GM21515 (cell line): ENCODE measurements around the gene SHCBP1.
"Not testable (repeated sequence)": the region's sequence is repeated elsewhere in the genome, so short reads cannot be mapped to it uniquely, and the experiment has no call there.

Experiments
- ATAC-seq: cut with Tn5 transposase; IDR thresholded peaks from one replicate; pipeline ENCODE4 v1.9.1; 2021; ENCODE audit not compliant: unreplicated experiment

SHCBP1 gene

DNA sequence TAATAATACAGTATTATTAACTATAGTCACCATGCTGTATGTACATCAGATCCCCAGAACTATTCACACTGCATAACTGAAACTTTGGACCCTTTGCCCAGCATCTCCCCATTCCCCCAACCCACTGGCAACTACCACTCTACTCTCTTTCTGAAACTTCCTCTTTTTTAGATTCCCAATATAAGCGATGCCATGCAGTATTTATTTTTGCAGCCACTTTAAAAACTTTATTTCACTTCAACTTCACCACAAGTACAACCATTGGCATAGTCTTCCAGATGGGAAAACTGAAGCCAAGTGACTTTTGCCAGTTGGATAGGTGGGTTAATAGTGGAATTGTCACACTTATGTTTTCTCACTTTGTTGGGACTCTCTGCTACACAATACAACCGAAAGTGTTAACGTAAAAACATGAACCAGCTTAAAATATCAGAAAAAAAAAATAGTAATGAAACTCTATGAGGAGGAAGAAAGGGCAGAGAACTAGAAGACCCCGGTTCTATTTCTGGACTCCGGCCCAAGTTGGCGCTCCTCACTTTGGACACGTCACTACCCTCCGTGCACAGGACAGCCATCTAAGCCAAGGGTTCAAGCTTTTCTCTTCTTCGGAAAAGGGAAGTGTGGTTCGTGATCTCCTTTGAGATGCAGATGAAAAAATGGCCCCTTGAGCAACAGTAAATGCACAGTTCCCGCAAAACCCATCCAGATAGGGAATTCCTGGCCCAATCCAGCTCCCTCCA is 743 bp downstream of the SHCBP1 start:
- peak; percentile 15 for ATAC-seq

DNA sequence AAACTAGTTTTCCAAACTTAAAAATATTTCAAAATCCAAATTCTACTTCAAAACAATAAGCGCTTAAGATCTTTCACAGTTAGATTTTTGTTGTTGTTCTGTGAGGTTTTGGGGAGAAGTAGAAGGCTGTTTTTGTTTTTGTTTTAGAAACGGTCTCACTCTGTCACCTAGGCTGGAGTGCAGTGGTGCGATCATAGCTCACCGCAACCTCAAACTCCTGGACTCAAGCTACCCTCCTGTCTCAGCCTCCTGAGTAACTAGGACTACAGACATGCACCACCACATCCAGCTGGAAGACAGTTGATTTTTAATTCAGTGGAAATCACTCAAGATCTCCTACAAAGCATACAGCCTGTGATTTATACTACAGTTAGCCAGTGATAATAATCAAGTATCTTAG is 2.7 kb downstream of the SHCBP1 start:
- ATAC-seq, result no peak

DNA sequence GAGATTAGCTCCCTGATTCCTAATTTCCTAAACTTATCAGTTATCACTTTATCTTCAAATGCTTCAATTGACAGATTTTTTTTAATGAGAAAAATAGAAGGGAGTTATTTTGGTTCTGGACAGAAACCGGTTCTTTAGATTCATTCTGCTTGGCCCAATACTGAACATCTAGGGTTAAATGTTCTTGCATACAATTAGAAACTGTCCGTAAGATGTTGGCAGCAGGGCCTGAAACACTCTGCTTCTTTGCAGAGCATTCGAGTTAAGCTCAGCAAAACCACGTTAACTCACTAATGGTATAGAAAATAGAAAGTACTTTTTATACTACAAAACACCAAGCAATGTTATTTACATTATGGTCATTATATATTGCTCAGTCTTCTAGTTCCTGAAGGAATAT is 7.2 kb downstream of the SHCBP1 start:
- ATAC-seq, result no peak

DNA sequence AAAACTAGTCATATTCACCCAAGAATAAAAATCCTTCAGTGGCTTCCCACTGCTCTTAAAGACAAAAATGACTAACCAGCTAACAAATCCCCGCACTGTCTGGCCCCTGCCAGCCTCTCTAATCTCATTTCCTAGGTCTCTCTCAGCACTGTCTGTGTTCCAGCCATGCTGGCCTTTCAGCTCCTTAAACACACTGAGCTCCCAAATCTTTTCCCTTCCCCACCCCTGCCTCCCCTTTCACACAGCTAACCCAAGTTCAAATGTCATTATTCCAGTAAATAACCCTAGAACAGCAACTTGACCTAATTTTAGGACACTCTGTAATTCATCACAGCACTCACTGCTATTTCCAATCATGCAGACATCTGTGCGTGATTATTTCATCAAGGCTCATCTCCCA is 7.8 kb downstream of the SHCBP1 start:
- no peak for ATAC-seq

DNA sequence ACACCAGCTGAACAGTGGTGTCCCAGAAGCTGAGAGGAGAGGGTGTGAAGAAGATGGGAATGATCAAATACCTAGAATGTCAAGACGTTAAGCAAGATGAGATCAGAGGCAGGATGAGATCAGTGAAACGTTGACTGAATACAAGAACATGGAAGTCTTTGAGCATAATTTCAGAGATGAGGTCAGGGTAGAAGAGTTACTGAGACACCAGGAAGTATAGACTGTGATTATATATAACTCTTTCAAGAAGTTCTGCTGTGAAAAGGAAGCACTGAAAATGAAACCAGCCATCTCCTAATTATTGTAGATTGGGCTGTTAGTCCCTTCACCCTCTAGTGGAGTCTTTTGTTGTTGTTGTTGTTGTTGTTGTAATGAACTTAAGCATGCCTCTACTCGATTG is 9.1 kb downstream of the SHCBP1 start:
- peak; percentile 70 for ATAC-seq

DNA sequence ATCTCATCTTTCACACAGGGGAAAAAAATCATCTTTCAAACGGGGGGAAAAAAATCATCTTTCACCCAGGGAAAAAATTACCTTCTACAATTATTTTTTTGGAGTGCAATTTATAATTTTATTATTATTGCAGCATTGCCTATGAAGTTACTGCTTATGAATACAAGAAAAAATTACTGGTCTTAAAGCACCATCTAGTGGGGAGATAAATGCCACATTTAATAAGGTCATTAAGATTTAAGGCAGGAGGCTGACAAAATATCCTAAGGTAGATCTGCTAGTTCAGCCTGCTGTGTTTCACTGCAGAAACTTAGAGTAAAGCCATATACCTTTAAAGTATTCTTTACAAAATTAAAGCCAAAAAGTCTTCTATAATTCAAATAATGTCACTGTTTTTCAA is 13.7 kb downstream of the SHCBP1 start:
- ATAC-seq, result no peak

DNA sequence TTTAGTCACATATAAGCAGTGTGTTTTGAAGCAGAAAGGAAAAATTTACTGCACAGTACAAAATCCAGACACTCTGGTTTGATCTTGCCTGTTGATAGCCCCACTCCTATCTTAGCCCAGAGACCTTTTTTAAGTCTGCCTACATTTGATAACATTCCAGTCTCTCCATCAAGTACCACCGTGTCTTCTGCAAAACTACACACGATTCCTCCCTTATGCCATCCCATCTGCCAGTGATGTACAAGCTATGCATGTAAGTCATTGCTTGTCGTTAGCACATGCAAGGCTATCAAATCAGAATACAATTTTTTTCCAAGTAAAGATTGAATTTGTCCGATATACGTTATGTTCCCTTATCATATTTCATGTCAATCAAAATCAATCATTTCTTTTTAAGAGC is 14.9 kb downstream of the SHCBP1 start:
- ATAC-seq, result no peak

DNA sequence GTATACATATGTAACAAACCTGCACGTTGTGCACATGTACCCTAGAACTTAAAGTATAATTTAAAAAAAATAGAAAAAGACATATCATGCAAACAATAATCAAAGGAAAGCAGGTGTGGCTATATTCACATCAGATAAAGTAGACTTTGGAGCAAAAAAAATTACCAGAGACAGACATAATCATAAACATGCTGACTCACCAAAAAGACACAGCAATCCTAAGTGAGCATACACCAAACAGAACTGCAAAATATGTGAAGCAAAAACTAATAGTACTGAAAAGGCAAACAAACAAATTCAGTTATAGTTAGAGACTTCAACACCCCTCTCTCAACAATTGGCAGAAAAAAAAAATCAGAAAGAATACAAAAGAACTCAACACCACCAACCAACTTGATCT is 29.9 kb downstream of the SHCBP1 start:
- ATAC-seq, result no peak

DNA sequence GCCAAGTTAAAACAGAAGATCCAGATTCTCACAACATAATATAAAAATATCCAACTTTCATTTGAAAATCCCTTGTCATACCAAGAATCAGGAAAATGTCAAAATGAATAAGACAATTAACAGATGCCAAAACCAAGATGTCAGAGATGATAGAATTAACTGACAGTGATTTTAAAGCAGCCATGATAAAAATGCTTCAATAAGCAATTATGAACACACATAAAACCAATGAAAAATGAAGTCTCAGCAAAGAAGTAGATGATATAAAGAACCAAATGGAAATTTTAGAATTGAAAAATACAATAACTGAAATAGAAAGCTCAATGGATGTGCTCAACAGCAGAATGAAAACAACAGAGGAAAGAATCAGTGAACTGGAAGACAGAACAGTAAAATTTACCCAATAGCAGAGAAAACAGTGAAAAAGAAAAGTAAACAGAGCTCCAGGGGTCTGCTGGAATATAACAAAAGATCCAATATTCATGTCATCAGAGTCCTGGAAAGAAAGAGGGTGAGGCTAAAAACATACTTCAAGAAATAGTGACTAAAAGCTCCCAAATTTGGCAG is 35.1 kb downstream of the SHCBP1 start:
- ATAC-seq, result no peak

DNA sequence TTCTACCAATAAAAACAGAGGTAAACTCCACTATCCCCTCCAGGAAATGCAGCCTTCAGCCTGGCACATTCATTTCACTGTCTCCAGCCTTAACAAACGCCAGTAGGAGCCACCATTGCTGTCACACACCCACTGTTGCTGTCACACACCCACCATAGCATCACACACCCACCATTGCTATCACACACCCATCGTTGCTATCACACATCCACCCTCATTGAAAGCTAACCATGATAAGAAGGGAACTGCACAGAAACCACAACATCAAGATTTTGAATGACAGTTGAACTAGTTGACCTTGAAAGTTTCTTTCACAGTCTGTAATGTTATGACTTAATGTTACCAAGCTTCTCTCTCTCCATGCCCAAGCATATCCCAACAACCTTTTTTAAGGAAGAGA is 38.1 kb downstream of the SHCBP1 start:
- ATAC-seq, result no peak

DNA sequence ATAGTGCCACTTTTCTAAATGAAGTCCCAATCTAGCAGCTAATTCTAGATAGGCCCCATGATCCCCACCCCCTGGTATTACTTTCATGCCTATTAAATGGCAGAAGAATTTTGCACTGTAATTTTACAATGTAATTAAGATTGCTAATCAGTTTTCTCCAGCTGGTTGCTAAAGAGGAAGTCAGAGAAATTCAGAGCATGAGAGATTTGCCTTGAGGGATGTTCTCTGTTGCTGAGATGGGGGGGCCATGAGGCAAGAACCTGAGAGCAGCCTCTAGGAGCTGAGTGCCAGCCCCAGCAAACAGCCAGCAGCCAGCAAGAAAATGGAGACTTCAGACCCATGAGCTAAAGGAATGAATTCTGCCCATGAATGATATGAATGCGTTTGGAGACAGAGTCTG is 38.9 kb downstream of the SHCBP1 start:
- ATAC-seq, result no peak

DNA sequence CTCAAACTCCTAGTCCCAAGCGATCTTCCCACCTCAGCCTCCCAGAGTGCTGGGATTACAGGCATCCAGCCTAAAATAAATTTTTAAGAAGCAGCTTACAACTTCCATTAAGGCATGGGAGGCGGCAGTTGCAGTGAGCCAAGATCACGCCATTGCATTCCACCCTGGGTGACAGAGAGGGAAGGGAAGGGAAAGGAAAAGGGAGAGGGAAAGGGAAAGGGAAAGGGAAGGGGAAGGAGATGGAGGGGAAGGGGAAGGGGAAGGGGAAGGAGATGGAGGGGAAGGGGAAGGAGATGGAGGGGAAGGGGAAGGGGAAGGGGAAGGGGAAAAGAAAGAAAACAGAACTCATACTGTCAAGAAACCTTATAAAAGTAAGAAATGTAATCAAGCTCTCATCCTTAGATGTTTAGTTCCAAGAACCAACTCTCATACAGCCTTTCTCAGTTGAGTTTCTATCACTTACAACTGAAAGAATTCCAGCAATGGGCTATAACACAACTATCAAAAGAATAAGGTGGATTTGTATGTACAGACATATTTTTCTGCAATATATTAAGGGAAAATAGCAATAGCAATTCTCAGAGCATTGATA is 43.1 kb downstream of the SHCBP1 start:
- ATAC-seq, result no peak

DNA sequence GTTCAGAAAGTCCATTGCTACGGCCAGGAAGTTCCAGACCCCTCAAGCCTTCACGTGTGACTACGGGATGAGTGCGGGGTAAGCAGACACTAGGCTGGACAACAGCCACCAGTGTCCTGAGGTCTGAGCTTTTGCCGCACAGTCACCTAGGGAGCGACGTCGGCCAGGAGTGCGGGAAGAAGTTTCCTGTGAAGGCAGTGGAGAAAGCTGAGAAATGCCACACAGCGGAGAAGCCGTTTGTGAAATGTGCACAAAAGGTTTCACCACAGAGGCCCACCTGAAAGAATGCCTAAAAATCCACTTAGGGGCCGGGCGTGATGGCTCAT is 47.4 kb downstream of the SHCBP1 start:
- ATAC-seq, result no peak

DNA sequence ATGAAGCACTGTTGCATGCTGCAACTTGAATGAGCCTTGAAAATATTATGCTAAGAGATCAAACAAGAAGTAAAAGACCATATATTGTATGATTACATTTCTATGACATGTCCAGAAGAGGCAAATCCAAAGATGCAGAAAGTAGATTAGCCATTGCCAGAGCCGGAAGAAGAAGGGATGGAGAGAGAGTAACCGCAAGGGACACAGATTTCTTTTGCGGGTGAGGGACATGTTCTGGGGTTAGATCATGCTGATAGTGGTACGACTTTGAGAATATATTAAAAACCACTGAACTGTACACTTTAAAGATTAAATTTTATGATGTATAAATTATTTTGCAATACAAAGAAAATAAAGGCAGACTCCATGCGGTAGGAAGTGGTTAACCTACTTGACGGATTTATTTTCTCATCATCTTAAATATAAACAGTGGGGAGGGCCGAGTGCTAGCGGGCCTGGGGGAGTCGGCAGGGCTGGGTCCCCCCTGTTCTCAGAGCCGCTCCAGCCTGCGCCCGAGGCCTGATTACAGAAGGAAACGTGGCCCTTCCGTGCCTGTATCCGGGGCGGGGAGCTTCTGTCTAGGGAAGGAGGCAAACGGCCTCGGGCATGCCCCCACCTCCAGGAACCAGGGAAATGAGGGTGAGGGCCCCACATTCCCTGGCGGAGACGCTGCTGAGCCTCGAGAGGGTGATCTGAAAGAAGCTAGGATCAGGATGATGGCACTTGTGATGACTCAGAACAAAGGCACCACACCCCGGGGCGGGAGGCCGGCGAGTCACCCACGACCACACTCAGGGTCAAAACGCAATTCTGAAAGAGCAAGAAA is 48.0 kb downstream of the SHCBP1 start:
- ATAC-seq, result no peak

DNA sequence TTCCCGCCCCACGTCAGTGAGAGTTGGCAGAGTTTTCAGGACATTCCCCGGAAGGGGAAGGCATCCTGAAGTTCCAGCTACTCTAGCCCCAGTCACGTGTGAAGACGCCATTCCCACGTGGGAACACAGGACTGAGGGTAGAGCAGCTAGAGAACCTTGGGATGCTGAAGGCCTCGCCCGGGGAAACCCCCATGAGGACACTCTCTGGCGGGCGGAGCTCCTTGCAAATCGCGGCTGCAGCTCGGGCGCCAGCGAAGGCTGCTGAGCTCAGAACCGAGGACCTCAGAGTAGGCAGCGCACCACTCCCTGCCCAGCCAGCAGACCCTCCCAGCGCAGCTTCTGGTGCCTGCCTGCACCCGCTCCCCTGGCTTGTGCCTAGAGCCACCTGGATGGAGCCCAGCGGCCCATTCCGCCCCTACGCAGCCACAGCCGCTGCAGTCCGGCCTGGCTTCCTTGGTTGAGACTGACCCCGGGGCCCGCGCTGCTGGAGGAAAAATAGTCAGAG is 51.9 kb downstream of the SHCBP1 start:
- no peak for ATAC-seq

DNA sequence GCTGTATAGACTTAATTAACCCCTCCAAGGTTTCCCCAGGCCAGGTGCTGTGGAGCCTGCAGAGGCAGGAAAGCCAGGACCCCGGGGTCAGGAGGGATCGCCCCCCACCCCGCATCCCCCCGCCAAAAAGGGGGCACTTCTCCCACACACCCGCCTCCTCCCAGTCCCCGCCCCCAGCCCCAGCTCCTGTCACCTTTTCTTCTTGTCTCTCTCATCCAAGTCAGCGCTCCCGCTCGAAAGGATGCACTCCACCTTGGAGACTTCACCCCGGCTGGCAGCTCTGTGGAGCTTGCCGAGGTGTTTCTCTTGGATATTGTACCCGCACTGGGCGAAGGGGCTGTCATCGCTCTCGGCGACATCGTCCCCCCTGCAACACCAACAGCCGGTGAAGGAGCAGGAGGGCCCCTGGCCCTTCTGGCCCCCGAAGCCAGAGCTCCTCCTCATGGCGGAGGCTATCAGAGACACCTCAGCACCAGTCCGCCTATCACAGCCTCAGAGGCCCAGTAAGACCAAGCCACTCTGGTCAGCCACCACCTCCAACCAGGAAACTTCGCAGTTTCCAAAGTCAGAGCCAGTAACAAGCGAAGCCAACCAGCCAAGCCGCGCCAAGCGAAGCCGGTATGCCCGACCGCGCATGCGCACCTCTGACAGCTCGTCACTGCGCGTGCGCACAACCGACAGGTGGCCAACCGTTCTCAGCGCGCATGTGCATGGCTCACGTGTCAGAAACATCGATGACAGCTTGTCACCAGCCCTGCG is 52.5 kb downstream of the SHCBP1 start:
- ATAC-seq, result no peak

DNA sequence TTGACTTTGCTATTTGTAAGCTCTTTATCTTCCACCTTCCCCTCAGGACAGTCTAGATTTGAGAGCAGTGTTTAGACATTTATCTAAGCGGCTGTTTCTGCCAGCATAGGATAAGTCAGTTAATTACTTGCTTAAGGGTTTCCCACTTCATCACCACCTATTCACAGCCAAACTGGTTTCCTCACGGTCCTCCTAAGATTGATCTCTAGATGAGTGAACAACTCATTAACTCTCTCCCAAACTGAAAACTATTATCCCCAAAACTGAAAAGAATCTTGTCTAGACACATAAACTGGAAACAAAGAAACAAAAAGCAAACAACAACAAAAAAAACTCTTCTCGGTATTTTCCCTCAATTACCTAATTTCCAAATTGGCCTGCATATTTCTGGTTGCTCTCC is 58.2 kb downstream of the SHCBP1 start:
- ATAC-seq, result no peak

DNA sequence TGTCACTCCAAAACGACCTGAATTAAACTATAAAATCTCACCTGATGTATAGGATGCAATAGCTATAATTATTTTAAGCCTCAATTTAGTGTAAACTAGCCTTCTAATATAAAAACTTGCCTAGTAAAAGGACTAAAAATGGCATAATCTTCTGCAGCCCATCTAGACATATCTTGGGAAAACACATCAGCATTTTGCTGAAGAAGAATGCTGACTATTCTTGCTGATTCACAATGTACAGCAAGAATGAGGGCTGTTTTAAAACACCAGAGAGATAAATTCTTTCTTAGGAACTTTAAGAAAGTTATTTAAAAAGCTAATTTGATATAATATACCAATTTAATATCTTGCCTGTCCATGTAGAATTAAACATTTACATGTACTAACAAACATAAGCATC is 63.2 kb downstream of the SHCBP1 start:
- no peak for ATAC-seq

DNA sequence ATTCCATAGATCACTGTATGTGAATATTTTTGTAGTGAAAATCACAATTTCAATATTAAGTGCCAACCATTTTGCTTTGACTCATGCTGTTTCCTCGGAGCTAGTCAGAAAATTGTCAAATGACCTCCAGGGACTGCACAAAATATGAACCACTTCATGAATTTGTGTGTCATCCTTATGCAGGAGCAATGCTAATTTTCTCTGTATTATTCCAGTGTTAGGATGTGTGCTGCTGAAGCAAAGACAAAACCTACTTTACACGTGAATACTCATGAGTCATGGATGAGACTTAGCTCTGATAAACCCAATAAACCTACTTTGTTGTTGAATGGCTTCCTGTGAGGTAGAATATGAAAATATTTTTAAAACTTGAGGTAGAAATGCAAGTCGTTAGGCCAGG is 65.2 kb downstream of the SHCBP1 start:
- ATAC-seq, result no peak

DNA sequence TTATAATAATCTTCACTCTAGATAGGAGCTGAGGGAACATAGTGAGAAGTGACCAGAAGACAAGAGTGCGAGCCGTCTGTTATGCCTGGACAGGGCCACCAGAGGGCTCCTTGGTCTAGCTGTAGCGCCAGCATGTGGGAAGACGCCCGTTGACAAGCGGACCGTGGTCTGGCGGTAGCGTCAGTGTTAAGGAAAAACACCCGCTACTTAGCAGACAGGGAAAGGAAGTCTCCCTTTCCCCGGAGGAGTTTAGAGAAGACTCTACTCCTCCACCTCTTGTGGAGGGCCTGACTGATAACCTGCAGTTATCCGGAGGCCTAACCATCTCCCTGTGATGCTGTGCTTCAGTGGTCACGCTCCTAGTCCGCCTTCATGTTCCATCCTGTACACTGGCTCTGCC is 66.7 kb downstream of the SHCBP1 start:
- ATAC-seq, result not testable (repeated sequence)

DNA sequence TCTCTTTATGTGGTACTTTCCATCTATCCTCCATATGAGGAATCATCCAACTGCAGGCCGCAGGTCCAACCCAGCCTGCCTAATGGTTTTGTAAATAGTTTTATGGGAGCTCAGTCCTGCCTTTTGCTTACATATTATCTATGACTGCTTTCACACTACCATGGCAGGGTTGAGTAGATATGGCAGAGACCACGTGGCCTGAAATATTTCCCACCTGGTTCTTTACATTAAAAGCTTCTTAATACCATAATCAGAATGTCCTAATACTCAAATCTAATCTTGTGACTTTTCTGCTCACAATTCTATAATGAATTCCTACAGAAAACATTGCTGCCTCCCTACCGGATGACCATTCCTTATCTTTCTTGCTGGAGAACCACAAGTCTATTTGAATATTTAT is 71.7 kb downstream of the SHCBP1 start:
- ATAC-seq, result no peak
